HG03066 (cell line): ENCODE measurements around the gene ENGASE.
"Not testable (repeated sequence)": the region's sequence is repeated elsewhere in the genome, so short reads cannot be mapped to it uniquely, and the experiment has no call there.

ENCODE experiments used
- ATAC-seq: cut with Tn5 transposase; IDR thresholded peaks from one replicate; pipeline ENCODE4 v1.9.1; 2021; ENCODE audit warnings: low read depth; ENCODE audit not compliant: unreplicated experiment

The ENGASE gene

GRCh38 chr17:79074649-79075445 is at the start of gene ENGASE:
TSS of gene ENGASE (plus strand) at chr17:79074824. CDS start at chr17:79074945, 121 bp downstream.
- ATAC-seq = peak; percentile 90

DNA sequence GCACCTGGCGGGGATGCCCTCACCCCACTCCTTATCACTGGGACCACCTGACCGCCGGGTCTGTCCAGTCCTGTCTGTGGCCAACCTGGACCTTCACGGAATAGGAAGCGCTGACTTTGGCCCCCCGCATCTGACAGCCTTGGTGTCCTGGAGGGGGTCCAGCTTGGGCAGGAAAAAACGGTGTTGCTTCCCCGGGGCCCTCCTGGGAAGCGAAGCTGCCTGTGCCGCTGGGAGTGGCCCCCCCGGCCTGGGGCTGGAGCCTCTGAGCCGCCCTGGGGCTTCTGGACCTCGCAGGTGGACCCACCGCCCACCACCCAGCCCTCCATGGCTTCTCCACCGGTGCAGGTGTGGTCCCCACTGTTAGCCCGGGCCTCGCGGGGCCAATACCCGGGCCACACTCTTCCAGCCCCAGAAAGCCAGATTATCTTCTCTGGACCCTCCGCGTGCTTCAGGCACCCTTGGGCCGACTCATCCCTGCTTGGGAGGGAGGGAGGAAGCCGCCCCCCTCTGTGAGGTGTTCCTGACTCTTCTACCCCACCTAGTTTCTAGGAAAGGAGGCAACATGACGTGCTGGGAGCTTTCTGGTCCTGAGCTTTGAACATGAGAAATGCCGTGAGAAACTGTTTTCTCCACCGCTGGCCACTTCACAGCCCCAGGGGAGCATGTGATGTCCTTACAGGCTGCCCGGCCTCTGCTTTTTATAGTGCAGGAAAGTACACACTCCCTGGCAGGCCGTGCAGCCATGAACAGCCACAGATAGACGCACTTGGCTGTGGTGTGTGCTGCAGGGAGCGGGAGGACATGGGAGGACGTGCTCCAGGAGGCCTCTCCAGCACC is 49.5 kb upstream of the ENGASE start:
- no peak for ATAC-seq

- no peak for ATAC-seq
These were observed 48.0 kb upstream of the ENGASE start for GRCh38 chr17:79026376-79027273.

DNA sequence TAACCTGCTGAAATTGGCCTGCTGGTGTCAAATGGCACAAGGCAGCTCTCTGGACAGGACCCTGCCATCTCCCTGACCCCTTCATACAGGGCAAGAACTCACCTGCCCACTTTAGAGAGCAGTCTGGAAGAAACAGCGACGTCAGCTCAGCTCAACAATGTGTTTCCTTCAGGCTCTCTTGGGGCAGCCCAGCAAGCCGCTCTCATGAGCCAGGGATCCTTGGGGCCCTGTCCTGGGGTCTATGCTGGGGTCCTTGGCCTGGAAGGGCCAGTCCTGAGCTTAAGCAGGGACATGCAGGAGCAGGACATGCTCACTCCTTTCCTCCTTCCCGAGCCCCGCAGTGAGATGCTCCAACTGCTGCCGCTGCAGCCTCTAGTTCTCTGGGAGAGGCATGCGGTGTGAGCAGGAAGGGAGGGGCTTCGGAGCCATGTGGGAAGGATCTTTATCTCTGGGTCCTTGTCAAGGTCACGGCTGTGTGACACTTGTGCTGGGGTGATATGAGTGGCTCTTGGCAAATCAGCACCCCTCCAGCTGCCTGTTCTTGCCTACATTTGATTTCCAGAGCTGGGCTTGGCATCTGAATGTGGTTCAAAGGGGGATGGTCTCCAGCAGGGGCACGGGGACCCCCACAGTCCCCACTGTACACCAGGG is 47.2 kb upstream of the ENGASE start:
- ATAC-seq = no peak

DNA sequence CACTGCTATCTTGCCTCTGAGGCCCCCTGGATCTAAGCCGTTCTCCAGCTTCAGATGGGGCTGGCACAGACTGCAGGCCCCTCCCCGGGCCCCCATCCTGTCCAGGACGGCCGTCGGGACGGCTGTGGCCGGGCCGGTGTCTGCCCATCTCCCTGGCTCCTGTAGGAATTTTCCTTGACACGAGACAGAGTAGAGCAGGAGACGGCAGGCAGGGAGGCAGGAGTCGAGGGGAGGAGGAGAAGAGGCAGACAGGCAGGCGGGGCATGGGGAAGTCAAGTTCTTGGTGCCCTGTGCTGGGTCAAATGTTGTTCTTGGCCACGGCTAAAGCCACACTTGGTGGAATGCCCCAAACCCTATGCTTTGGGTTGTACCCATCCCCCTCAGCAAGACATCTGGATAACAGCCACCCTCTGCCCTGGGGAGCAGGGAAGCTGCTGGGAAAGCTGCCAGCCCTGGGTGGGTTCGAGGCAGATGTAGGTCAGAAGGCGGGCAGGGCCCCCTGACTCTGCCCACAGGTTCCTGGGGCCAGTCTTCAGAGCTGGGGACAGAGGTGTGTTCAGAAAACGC is 46.6 kb upstream of the ENGASE start:
- ATAC-seq = no peak

DNA sequence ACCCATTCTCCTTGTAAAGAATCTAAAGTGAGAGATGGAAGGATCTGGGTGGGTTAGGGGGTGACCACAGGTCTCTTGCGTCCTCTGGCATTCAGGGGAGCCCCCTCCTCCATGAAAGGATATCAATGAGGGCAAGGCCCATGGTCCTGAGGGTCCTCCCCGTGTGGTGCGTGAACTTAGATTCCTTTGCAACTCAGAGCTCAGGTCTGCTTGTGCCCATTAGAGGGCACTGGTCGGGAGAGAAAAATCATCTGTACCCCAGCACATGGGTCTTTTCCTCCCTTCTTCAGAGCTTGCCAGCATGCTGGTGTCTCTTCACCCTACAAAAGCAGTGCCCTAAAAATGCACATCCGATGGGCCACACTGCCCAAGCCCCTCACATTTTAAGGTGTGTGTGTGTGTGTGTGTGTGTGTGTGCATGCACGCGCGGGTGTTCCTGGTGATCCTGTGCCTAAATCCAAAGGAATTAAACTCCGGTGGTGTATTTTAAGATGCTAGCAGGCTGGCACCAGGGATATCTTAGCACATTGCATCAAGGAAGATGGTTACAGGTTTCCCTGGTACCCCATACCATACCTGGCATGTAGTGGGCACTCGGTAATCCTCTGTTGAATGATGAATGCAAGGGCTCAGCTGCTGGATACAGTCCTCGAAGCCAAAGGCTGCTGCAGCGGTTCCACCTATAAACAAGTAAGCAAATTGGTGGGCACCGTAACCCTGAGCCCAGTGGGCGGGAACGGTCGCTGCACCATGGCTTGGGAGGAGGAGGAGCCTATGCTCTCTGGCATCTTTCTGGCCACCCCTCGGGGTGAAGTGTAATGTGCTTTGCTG is 45.9 kb upstream of the ENGASE start:
- ATAC-seq = no peak

- no peak for ATAC-seq
These were observed 45.2 kb upstream of the ENGASE start for GRCh38 chr17:79029327-79030009.

GRCh38 chr17:79030636-79031035 is 44.0 kb upstream of the ENGASE start:
- not testable (repeated sequence) for ATAC-seq

- no peak for ATAC-seq
These were observed 42.4 kb upstream of the ENGASE start for GRCh38 chr17:79031996-79032875.

GRCh38 chr17:79033046-79033616 is 41.5 kb upstream of the ENGASE start:
- ATAC-seq = no peak

GRCh38 chr17:79033741-79034501 is 40.7 kb upstream of the ENGASE start:
- ATAC-seq = no peak

- no peak for ATAC-seq
These were observed 39.6 kb upstream of the ENGASE start for GRCh38 chr17:79034931-79035485.

- ATAC-seq = no peak
These were observed 38.9 kb upstream of the ENGASE start for GRCh38 chr17:79035686-79036085.

DNA sequence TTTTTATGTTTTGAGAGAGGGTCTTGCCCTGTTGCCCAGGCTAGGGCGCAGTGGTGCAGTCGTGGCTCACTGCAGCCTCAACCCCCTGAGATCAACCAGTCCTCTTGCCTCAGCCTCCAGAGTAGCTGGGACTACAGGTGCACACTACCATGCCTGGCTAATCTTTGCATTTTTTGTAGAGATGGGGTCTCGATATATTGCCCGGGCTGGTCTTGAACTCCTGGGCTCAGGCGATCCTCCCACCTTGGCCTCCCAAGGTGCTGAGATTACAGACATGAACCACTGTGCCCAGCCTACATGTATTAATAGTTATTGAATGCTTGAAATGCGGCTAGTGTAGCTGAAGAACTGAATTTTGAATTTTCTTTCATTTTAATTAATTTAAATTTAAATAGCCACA is 38.4 kb upstream of the ENGASE start:
- no peak for ATAC-seq

- ATAC-seq = no peak
These were observed 38.0 kb upstream of the ENGASE start for GRCh38 chr17:79036596-79036995.

DNA sequence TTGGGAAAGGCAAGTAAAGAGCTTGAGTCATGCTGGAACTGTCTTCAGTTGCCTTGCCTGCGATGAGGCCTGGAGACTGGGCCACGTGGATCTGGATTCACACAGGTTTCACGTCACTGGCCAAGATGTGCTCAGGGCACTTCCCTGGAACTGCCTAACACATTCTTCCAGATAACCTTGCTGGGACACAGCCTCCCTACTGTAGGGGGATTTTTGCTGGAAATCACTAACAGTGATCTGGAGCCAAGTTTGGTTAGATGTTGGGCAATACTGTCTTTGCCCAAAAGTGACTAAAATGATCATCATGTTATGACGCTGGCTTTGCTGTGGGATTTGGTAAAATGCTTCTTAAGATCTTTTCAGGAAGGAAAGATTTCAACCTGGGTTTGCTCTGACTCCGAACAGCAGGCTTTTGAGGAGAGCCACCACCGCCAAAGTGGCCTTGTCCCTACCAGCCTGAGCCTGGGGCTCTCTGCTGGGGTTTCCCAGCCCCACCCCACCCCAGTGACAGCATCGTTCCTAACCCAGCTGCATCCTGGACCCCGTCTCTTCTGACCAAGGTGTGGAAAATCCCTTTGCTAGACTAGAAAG is 36.0 kb upstream of the ENGASE start:
- no peak for ATAC-seq
